ENCODE data around the gene CORO1C.

GRCh38 chr12:108602209-108602705 lies 129.1 kb downstream of the CORO1C start:
- TF ChIP-seq CTCF (IDR thresholded peaks at IDR 0.05) (no peak), POLR2A (IDR thresholded peaks at IDR 0.05; ENCODE audit: low read depth) (no peak), EP300 (IDR thresholded peaks at IDR 0.05) (no peak)
